Stomach (tissue), 9 donors: ENCODE results near the gene LSM12. TPM values are rescaled to one million over a fixed set of nuclear protein-coding genes. Genes with fewer than 3 reads are reported as not detected.

Experiments used
- DNase-seq, 2 donors: peaks; one replicate each; pipeline versions ENCODE4 v3.0.0 to v3.0.0-alpha.2; 2013 to 2019
- H3K27ac ChIP-seq, 5 donors: fragments of 200-600 bp in 4 of 5; sonication (generic) in 4 of 5; one replicate each; pipeline ENCODE4 v1.5.1; 2013 to 2019; ENCODE audit warnings: mild to moderate bottlenecking in 1 of 5, moderate library complexity in 1 of 5
- H3K27me3 ChIP-seq, 3 donors: fragments of 200-600 bp; sonication (generic); one replicate each; pipeline ENCODE4 v1.5.1; 2017 to 2019; ENCODE audit warnings: mixed run types in 1 of 3
- H3K36me3 ChIP-seq, 4 donors: fragments of 200-600 bp; sonication (generic); 1 replicate in 3 of 4; 2 replicates in 1 of 4; pipeline ENCODE4 v1.5.1; 2016 to 2019
- H3K4me1 ChIP-seq, 4 donors: fragments of 200-600 bp; sonication (generic); one replicate each; pipeline ENCODE4 v1.5.1; 2016 to 2019
- H3K4me3 ChIP-seq, 4 donors: fragments of 200-600 bp; sonication (generic) in 3 of 4; one replicate each; pipeline ENCODE4 v1.5.1; 2016 to 2019; ENCODE audit warnings: mild to moderate bottlenecking in 1 of 4
- H3K9me3 ChIP-seq, 4 donors: fragments of 200-600 bp; sonication (generic); one replicate each; pipeline ENCODE4 v1.5.1; 2016 to 2019
- EP300 ChIP-seq: sonication (generic); formaldehyde crosslinking; IDR thresholded peaks from one replicate; pipeline ENCODE4 v1.6.1; 2017; ENCODE audit warnings: antibody characterized with exemption
- POLR2A ChIP-seq, 4 donors: fragments of 450-650 bp; IDR thresholded peaks; one replicate each; pipeline ENCODE4 v1.6.1; 2016; ENCODE audit warnings: antibody characterized with exemption in 4 of 4, control low read depth in 2 of 4, mild to moderate bottlenecking in 1 of 4, moderate library complexity in 1 of 4
- POLR2AphosphoS5 ChIP-seq, 3 donors: sonication (generic); formaldehyde crosslinking; IDR thresholded peaks; one replicate each; pipeline ENCODE4 v1.6.1; 2016; ENCODE audit warnings: antibody characterized with exemption in 3 of 3
- whole genome bisulfite sequencing, 5 donors: extraction: QIAGEN DNeasy Blood & Tissue Kit in 3 of 5; methylation state at CpG; one replicate each; pipeline versions ENCODE4 v1.1.5 to v1.1.7; 2013 to 2018; 5-methylcytosine and 5-hydroxymethylcytosine counted together
- intact Hi-C: fragments of 100-400 bp; cut with DNase I; formaldehyde crosslinking; loops from one replicate; pipeline ENCODE4 v1.15.1; 2023; ENCODE audit warnings: low total_unique reads
- polyA plus RNA-seq, 3 donors: library from polyadenylated mRNA; stranded (reverse); fragments of 200-250 nt; gene quantifications; one replicate each; pipeline ENCODE4 v1.2.3, GENCODE V29; 2013
- total RNA-seq, 5 donors: library from RNA; depleted of rRNA; stranded (reverse); fragments of >200 nt; gene quantifications; one replicate each; pipeline versions ENCODE4 v1.1.0 to v1.2.3, GENCODE V29; 2014 to 2016
- TF ChIP-seq, protein P1 (sequence below), 7 experiments: fragments of 450-650 bp in 4 of 7; fragments of 200-600 bp in 3 of 7; sonication (generic) in 3 of 7; IDR thresholded peaks; one replicate each; pipeline ENCODE4 v1.5.1; 2016 to 2019; ENCODE audit warnings: antibody characterized with exemption in 7 of 7, control low read depth in 2 of 7, mild to moderate bottlenecking in 1 of 7
- donor health status: healthy with polysubstance abuse.
- donor health status: Bipolar disorder and iron deficiency.
- donor health status: healthy.

The LSM12 gene
- total and polyA plus RNA-seq, 8 donors, result 19.8 to 34.5 (median 30.2) TPM

DNA sequence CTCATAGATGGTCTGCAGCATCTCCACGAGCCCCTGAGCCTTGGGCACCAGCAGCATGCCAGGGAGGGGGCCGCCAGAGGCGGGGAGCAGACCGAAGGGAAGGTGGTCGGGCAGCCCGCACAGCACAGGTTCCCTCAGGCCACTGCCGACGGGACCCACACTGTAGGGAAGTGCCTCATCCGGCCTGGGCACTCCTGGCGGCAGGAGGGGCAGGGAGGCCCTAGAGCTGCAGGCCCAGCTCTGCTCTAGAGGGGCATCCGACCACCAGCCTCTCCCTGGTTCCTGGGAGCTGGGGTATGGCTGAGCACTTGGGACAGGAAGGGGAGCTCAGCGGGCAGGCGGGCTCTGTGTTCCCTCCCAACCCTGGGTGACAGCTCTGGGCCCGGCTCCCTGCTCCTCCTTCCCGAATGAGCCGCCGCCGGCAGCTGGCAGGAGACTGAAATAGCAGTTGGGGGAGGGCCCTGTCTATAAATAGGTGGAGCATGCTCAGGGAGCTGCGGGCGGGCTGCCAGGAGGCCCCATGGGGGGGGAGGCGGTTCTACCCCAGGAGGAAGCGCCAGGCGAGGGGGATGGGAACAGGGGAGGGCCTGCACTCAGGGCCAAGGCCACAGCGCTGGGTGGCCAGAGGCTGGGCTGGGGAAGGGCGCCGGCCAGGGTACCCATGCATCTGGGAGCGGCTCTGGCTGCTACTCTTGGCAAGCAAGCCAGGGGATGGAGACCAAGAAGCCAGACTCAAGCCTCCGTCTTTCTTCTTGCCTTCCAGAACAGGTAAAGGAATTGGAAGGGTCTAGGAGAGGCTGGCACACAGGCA, 44.6 kb upstream of the LSM12 start:
- H3K36me3 ChIP-seq, result peaks cover 3 to 28% (median 24%) of the 10 kb centered on the region in 4 donors
- intact Hi-C loops, result loop anchor here (5.0 kb wide), 1 partner anchor 39 kb away; the partner anchor contains the start of gene G6PC3
- TF ChIP-seq EP300, result peak; percentile 10
- peak; percentile 79 to 93 (median 84) for TF ChIP-seq POLR2AphosphoS5 (IDR thresholded peaks at IDR 0.05)
- TF ChIP-seq POLR2A (IDR thresholded peaks at IDR 0.05), result no peak
- WGBS, 5 donors, result 6 to 13% (median 10%) methylated on average over 16 to 28 of the region's 28 CpGs
- DNase-seq, result peak; percentile 98
- peak overlapping the region; percentile 75 to 93 (median 83) for H3K27ac ChIP-seq
- H3K4me3 ChIP-seq, result peak overlapping the region; percentile 32 to 40 (median 39)
- no peaks in the 10 kb centered on the region for H3K27me3 ChIP-seq
- H3K9me3 ChIP-seq, result no peaks in the 10 kb centered on the region
- H3K4me1 ChIP-seq, result peaks cover 55 to 100% (median 81%) of the 10 kb centered on the region in 4 donors

DNA sequence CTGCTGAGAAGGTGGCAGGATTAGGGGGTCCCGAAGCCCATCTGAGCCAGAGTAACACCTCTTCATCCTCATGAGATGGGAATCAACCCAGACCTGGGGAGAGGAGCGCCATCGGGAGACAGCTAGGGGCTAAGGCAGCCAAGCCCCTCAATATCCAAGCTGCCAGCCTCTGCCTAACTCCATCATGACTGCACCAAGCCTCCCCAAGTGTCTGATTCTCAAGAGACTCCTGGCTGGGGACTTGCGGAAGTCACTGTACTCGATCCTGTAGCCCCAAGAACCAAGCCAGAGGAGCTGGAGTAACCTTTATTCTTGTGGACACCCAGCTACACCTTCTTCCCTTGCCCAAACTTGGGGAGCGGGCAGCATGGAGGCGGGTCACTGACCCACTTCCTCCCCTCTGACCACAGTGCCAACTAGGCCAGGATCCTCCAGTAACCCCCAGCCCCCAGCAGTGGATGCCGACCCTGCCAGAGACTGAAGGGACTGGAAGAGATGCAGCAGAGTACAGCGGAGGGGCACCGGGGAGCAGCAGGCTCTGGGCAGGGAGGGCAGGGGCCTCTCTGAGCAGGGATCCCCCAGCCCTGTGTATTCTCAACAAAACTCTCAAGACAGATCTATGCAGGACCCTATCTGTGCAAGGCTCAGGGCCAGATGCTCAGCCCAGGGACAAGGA, 43.7 kb upstream of the LSM12 start:
- DNase-seq, result no peak
- peak overlapping the region; percentile 7 to 93 (median 83) for H3K27ac ChIP-seq
- H3K9me3 ChIP-seq, result no peaks in the 10 kb centered on the region
- 70 to 86% (median 77%) methylated on average over 10 of the region's 10 CpGs for WGBS, 5 donors
- no peaks in the 10 kb centered on the region for H3K27me3 ChIP-seq
- peaks cover 3 to 20% (median 17%) of the 10 kb centered on the region in 4 donors for H3K36me3 ChIP-seq
- H3K4me3 ChIP-seq, result peak overlapping the region; percentile 32 to 40 (median 39)
- intact Hi-C loops, result loop anchor here (5.0 kb wide), 1 partner anchor 38 kb away; the partner anchor contains the start of gene G6PC3
- peaks cover 46 to 99% (median 79%) of the 10 kb centered on the region in 4 donors for H3K4me1 ChIP-seq
- TF ChIP-seq POLR2A (IDR thresholded peaks at IDR 0.05), result no peak
- TF ChIP-seq POLR2AphosphoS5 (IDR thresholded peaks at IDR 0.05), result no peak
- TF ChIP-seq, protein P1, sequence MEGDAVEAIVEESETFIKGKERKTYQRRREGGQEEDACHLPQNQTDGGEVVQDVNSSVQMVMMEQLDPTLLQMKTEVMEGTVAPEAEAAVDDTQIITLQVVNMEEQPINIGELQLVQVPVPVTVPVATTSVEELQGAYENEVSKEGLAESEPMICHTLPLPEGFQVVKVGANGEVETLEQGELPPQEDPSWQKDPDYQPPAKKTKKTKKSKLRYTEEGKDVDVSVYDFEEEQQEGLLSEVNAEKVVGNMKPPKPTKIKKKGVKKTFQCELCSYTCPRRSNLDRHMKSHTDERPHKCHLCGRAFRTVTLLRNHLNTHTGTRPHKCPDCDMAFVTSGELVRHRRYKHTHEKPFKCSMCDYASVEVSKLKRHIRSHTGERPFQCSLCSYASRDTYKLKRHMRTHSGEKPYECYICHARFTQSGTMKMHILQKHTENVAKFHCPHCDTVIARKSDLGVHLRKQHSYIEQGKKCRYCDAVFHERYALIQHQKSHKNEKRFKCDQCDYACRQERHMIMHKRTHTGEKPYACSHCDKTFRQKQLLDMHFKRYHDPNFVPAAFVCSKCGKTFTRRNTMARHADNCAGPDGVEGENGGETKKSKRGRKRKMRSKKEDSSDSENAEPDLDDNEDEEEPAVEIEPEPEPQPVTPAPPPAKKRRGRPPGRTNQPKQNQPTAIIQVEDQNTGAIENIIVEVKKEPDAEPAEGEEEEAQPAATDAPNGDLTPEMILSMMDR (IDR thresholded peaks at IDR 0.05), result no peak
- TF ChIP-seq EP300, result no peak

DNA sequence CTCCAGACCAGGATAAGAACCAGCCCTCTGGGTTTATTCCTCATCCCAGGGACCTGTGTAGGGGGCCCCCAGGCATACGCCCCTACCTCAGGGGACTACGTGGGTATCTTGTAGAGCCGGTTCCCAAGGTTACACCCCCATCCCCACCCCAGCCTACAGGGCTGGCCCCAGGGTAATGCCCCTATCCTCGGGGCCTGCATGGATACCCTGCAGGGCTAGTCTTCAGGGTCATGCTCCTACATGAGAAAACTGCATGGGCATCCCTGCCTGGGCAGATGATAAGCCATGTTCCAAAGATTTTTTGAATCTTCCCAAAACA, 42.8 kb upstream of the LSM12 start:
- Histone ChIP-seq H3K4me1 (peaks cover 45 to 98% (median 78%) of the 10 kb centered on the region in 4 donors), H3K9me3 (no peaks in the 10 kb centered on the region), H3K27ac (peak overlapping the region; percentile 62 to 93 (median 83)), H3K36me3 (peaks cover 2 to 18% (median 16%) of the 10 kb centered on the region in 4 donors), H3K27me3 (no peaks in the 10 kb centered on the region), H3K4me3 (peak overlapping the region in 2 of 4 donors; percentile 0 to 4)
- intact Hi-C loops, result loop anchor here (10.0 kb wide), 1 partner anchor 64 kb away; no protein-coding TSS in a partner anchor
- 33 to 66% (median 50%) methylated on average over 3 to 4 of the region's 4 CpGs for WGBS, 5 donors
- TF ChIP-seq POLR2A (IDR thresholded peaks at IDR 0.05), result no peak
- no peak for DNase-seq

DNA sequence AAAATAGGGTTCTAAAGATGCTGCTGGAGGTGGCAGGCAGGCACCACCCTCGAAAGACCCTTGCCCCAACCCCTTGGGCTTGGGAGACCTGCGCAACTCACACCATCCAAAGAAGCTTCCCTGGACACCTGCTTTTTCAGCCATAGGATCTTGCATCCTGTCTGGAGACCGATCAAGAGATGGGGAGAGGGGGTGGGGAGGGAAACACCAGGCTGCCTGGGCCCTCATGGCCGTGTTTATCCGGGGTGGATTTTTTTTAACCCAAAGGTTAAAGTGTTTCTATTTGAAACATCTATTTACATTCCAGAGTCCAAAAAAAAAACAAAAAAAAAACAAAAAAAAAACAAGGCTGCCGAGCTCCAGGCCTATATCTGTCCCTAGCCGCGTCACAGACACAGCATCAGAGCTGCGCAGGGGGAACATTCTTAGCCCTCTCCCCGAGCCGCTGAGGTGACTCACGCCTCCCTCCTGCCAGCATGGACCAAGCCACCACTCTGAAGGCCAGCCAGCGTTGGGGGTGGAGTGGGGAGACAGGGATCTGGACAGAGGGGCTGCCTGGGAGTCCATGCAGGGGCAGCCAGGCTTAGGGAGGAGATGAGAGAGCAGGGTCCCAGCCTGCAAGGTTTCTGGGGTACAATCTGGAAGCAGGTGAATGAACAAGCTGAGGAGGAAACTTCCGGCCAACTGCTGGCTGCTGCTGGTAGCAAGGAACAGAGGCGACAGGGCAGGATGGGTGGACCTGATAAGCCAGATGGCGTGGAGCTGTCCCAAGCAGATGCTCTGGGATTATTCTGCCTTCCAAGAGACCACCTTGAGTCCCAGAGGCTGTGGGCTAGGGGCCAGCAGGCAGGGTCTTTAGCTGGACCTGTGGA, 42.2 kb upstream of the LSM12 start:
- 41 to 50% (median 44%) methylated on average over 14 to 16 of the region's 16 CpGs for WGBS, 5 donors
- no peaks in the 10 kb centered on the region for H3K27me3 ChIP-seq
- peak overlapping the region; percentile 62 to 93 (median 83) for H3K27ac ChIP-seq
- H3K36me3 ChIP-seq, result peaks cover 0 to 18% (median 13%) of the 10 kb centered on the region in 4 donors
- TF ChIP-seq POLR2AphosphoS5 (IDR thresholded peaks at IDR 0.05) (peak; percentile 27 to 72 (median 63)), EP300 (no peak)
- TF ChIP-seq, protein P1 (IDR thresholded peaks at IDR 0.05), result no peak
- peaks cover 45 to 98% (median 78%) of the 10 kb centered on the region in 4 donors for H3K4me1 ChIP-seq
- DNase-seq, result peak; percentile 65 to 90
- peak overlapping the region in 1 of 4 donors; percentile 4 for H3K4me3 ChIP-seq
- H3K9me3 ChIP-seq, result no peaks in the 10 kb centered on the region
- intact Hi-C loops, result loop anchor here (10.0 kb wide), 1 partner anchor 64 kb away; no protein-coding TSS in a partner anchor
